CD4-positive, alpha-beta T cell (primary cell): Measurements from ENCODE around the gene DYNLT5. TPM values are rescaled to one million over a fixed set of nuclear protein-coding genes. Genes with fewer than 3 reads are reported as not detected.

Source experiments
- ATAC-seq: fragments of 200-7000 bp; cut with Tn5 transposase; one replicate; pipeline ENCODE4 v1.10.0; 2022; ENCODE audit warnings: mild to moderate bottlenecking; ENCODE audit not compliant: poor library complexity
- CTCF ChIA-PET: fragments of 350-600 bp; sonication (Branson Sonifier 250); formaldehyde crosslinking; loops from one replicate; lab custom pipeline; 2021; ENCODE audit warnings: antibody characterized with exemption, inconsistent platforms; lab: Charles Lee
- POLR2A ChIA-PET: fragments of 350-600 bp; sonication (Branson Sonifier 250); formaldehyde crosslinking; loops from one replicate; lab custom pipeline; 2021; ENCODE audit warnings: antibody characterized with exemption, inconsistent platforms; lab: Charles Lee
- DNase-seq, 14 experiments: peaks; one replicate each; pipeline ENCODE4 v3.0.0-alpha.2; 2013 to 2020; ENCODE audit warnings: mixed read lengths in 2 of 14
- H3K27ac ChIP-seq, 2 donors: one replicate each; pipeline versions ENCODE4 v1.5.1 to v1.7.0; 2013; ENCODE audit warnings: low read length in 2 of 2, low read depth in 1 of 2, mild to moderate bottlenecking in 1 of 2
- H3K27me3 ChIP-seq, 2 experiments: 1 replicate in 1 of 2; 2 replicates in 1 of 2; pipeline versions ENCODE4 v1.6.1 to v1.7.0; 2013; ENCODE audit warnings: low read length in 2 of 2, control low read depth in 1 of 2, mild to moderate bottlenecking in 1 of 2, moderate library complexity in 1 of 2; ENCODE audit not compliant: insufficient read depth in 2 of 2, control insufficient read depth in 1 of 2
- H3K36me3 ChIP-seq: one replicate; pipeline ENCODE4 v1.6.1; 2013; ENCODE audit warnings: low read length, control low read depth; ENCODE audit not compliant: insufficient read depth
- H3K4me1 ChIP-seq: one replicate; pipeline ENCODE4 v1.6.1; 2013; ENCODE audit warnings: low read length, control low read depth; ENCODE audit not compliant: insufficient read depth
- H3K4me3 ChIP-seq: one replicate; pipeline ENCODE4 v1.5.1; 2013; ENCODE audit warnings: mild to moderate bottlenecking, low read length, moderate library complexity
- H3K9me3 ChIP-seq, 2 experiments: 1 replicate in 1 of 2; 2 replicates in 1 of 2; pipeline versions ENCODE4 v1.6.1 to v1.7.0; 2013; ENCODE audit warnings: low read length in 2 of 2, mild to moderate bottlenecking in 2 of 2, control low read depth in 1 of 2, moderate library complexity in 1 of 2; ENCODE audit not compliant: control insufficient read depth in 1 of 2, insufficient read depth in 1 of 2
- H3K27ac Mint-ChIP-seq: one replicate; pipeline ENCODE4 v1.8.0; 2020; ENCODE audit warnings: mixed read lengths
- H3K27me3 Mint-ChIP-seq: one replicate; pipeline ENCODE4 v1.8.0; 2021; ENCODE audit warnings: mixed read lengths
- H3K36me3 Mint-ChIP-seq: one replicate; pipeline ENCODE4 v1.8.0; 2021; ENCODE audit warnings: low read depth, mixed read lengths
- H3K4me1 Mint-ChIP-seq: one replicate; pipeline ENCODE4 v1.8.0; 2021; ENCODE audit warnings: low read depth, mixed read lengths
- H3K4me3 Mint-ChIP-seq: one replicate; pipeline ENCODE4 v1.8.0; 2020; ENCODE audit warnings: mild to moderate bottlenecking, mixed read lengths
- H3K9me3 Mint-ChIP-seq: one replicate; pipeline ENCODE4 v1.8.0; 2020; ENCODE audit warnings: mixed read lengths
- CTCF ChIP-seq: fragments of 200-600 bp; IDR thresholded peaks from one replicate; pipeline ENCODE4 v1.8.0; 2022; ENCODE audit warnings: antibody characterized with exemption, mild to moderate bottlenecking
- intact Hi-C, 2 experiments: fragments of 100-400 bp; cut with DNase I in 1 of 2; cut with micrococcal nuclease in 1 of 2; formaldehyde crosslinking; loops; one replicate each; pipeline versions ENCODE4 v1.15.1 to v1.9.0; 2023 to 2025; cut with DNase I, micrococcal nuclease
- total RNA-seq, 174 experiments: library from RNA in 2 of 174; stranded (reverse) in 2 of 174; gene quantifications; one replicate each; pipeline ENCODE4 v1.2.3 and lab custom pipeline; 2021 to 2026

Gene DYNLT5
- total RNA-seq, 2 experiments from 2014 or later: not detected

DNA sequence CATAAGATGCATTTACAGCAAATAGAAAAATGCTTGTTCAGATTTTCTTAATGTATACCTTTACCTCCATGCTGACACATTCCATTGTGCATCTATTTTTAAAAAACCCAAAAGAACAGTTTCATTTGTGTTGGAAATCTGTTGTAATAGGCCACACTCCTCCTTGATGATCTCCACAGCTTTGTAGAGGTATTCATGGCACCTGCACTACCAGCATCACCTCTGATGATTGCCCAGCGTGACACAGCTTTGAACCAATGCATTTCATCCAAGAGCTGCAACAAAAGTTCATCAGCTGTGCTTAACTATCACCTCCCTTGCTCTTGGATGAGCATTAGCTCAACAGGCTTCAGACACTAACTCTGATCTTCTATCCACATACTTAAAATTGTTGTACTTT, 8.2 kb downstream of the DYNLT5 start:
- ATAC-seq (no peak), DNase-seq (no peak)
- intact Hi-C loops: loop anchor here (5.0 to 10.0 kb wide), 5 partner anchors 164 to 994 kb away; partner anchors contain the start of genes DNAI4 (in 1 of the 2) and MIER1 (in 1 of the 2)
- ChIA-PET CTCF (no interaction called here), POLR2A (no interaction called here)
- H3K4me3 ChIP-seq: no peak overlapping the region
- peaks cover 8% of the 10 kb centered on the region for H3K27me3 Mint-ChIP-seq
- no peak overlapping the region for H3K27ac ChIP-seq
- H3K36me3 Mint-ChIP-seq: no peaks in the 10 kb centered on the region
- H3K9me3 ChIP-seq: no peaks in the 10 kb centered on the region
- TF ChIP-seq CTCF: no peak
- no peak overlapping the region for H3K27ac Mint-ChIP-seq
- no peaks in the 10 kb centered on the region for H3K4me1 Mint-ChIP-seq
- no peaks in the 10 kb centered on the region for H3K9me3 Mint-ChIP-seq
- H3K4me1 ChIP-seq: no peaks in the 10 kb centered on the region
- no peaks in the 10 kb centered on the region for H3K27me3 ChIP-seq
- H3K36me3 ChIP-seq: no peaks in the 10 kb centered on the region
- H3K4me3 Mint-ChIP-seq: no peak overlapping the region

- Mint-ChIP-seq H3K4me3 (no peak overlapping the region), H3K4me1 (no peaks in the 10 kb centered on the region), H3K36me3 (no peaks in the 10 kb centered on the region), H3K27me3 (peaks cover 7% of the 10 kb centered on the region), H3K9me3 (no peaks in the 10 kb centered on the region), H3K27ac (no peak overlapping the region)
- intact Hi-C loops: loop anchor here (5.0 to 10.0 kb wide), 5 partner anchors 164 to 994 kb away; partner anchors contain the start of genes DNAI4 (in 1 of the 2) and MIER1 (in 1 of the 2)
- DNase-seq (peak in 2 of 14 experiments; percentile 24 to 43), ATAC-seq (no peak)
- Histone ChIP-seq H3K36me3 (no peaks in the 10 kb centered on the region), H3K27ac (no peak overlapping the region), H3K4me1 (no peaks in the 10 kb centered on the region), H3K27me3 (no peaks in the 10 kb centered on the region), H3K4me3 (no peak overlapping the region), H3K9me3 (no peaks in the 10 kb centered on the region)
- no peak for TF ChIP-seq CTCF
- POLR2A ChIA-PET: no interaction called here
- CTCF ChIA-PET: no interaction called here
These were observed 9.0 kb downstream of the DYNLT5 start for GRCh38 chr1:66761221-66761620.

- H3K27me3 ChIP-seq: no peaks in the 10 kb centered on the region
- ATAC-seq: peak; percentile 69
- Mint-ChIP-seq H3K27me3 (no peaks in the 10 kb centered on the region), H3K4me3 (no peak overlapping the region), H3K4me1 (peaks cover 15% of the 10 kb centered on the region), H3K27ac (no peak overlapping the region), H3K36me3 (no peaks in the 10 kb centered on the region), H3K9me3 (no peaks in the 10 kb centered on the region)
- peak; percentile 86 for TF ChIP-seq CTCF
- ChIA-PET CTCF (interaction anchor here (0.6 to 1.7 kb wide), 8 partner anchors 9 to 995 kb away, joined by 3 to 19 read pairs (median 3); no protein-coding TSS in a partner anchor), POLR2A (interaction anchor here (0.9 to 1.3 kb wide), 4 partner anchors 12 to 384 kb away, joined by 3 to 6 read pairs (median 4); no protein-coding TSS in a partner anchor)
- H3K27ac ChIP-seq: no peak overlapping the region
- H3K4me1 ChIP-seq: peaks cover 2% of the 10 kb centered on the region
- H3K36me3 ChIP-seq: no peaks in the 10 kb centered on the region
- H3K9me3 ChIP-seq: no peaks in the 10 kb centered on the region
- H3K4me3 ChIP-seq: no peak overlapping the region
- peak in 12 of 14 experiments; percentile 22 to 76 (median 44) for DNase-seq
- intact Hi-C loops: loop anchor here (1.0 to 10.0 kb wide), 10 partner anchors 160 to 990 kb away; partner anchors contain the start of genes DNAI4 (in 1 of the 2) and MIER1 (in 1 of the 2)
These were observed 12.8 kb downstream of the DYNLT5 start for GRCh38 chr1:66764994-66765578.
